OCI-LY3 (cell line): Measurements from ENCODE around the gene PBX2.

Experiments used
- H2AFZ ChIP-seq: fragments of 200-600, 300-600 bp; shearing (Covaris generic); 2 replicates; pipeline ENCODE4 v1.6.0; 2014; ENCODE audit warnings: antibody characterized with exemption, low read depth, low read length
- H3K27ac ChIP-seq: fragments of 200-600, 300-600 bp; sonication (generic); 2 replicates; pipeline ENCODE4 v1.5.1; 2014; ENCODE audit warnings: mild to moderate bottlenecking, low read length, moderate library complexity, mixed read lengths
- H3K27me3 ChIP-seq: fragments of 200-600, 300-600 bp; sonication (generic); 2 replicates; pipeline ENCODE4 v1.6.1; 2014; ENCODE audit warnings: low read depth, low read length, mixed read lengths
- H3K36me3 ChIP-seq: fragments of 200-600, 300-600 bp; sonication (generic); replicated peaks from 2 replicates; pipeline ENCODE3; 2014; ENCODE audit warnings: low read depth, low read length, mixed read lengths
- H3K4me1 ChIP-seq: fragments of 300-600, 200-600 bp; sonication (generic); 2 replicates; pipeline ENCODE4 v1.6.1; 2014; ENCODE audit warnings: low read length, mixed read lengths
- H3K4me2 ChIP-seq: fragments of 200-600, 300-600 bp; sonication (generic); 2 replicates; pipeline ENCODE4 v1.6.1; 2014; ENCODE audit warnings: low read length, mixed read lengths
- H3K4me3 ChIP-seq: fragments of 300-600, 200-600 bp; sonication (generic); 2 replicates; pipeline ENCODE4 v1.5.1; 2014; ENCODE audit warnings: antibody characterized with exemption, mild to moderate bottlenecking, low read length, moderate library complexity
- H3K79me2 ChIP-seq: fragments of 300-600, 200-600 bp; shearing (Covaris generic); 2 replicates; pipeline ENCODE4 v1.6.1; 2014; ENCODE audit warnings: mild to moderate bottlenecking, low read length, mixed read lengths
- H3K9ac ChIP-seq: fragments of 300-600, 200-600 bp; shearing (Covaris generic); 2 replicates; pipeline ENCODE4 v1.6.0; 2014; ENCODE audit warnings: mild to moderate bottlenecking, low read length, moderate library complexity
- H3K9me3 ChIP-seq: fragments of 200-600, 300-600 bp; shearing (Covaris generic); 2 replicates; pipeline ENCODE4 v1.6.1; 2014; ENCODE audit warnings: low read length, mixed read lengths; ENCODE audit not compliant: insufficient read depth
- H4K20me1 ChIP-seq: fragments of 200-600, 300-600 bp; sonication (generic); 2 replicates; pipeline ENCODE4 v1.6.1; 2016; ENCODE audit warnings: low read length, mixed read lengths; ENCODE audit not compliant: insufficient read depth
- CTCF ChIP-seq: fragments of 200-600, 300-600 bp; sonication (generic); IDR thresholded peaks from 2 replicates; pipeline ENCODE4 v1.5.1; 2014; ENCODE audit warnings: antibody characterized with exemption, low read length, low read depth
- EZH2phosphoT487 ChIP-seq: fragments of 200-600 bp; shearing (Covaris generic); IDR thresholded peaks from 2 replicates; pipeline ENCODE4 v1.6.1; 2018; ENCODE audit warnings: antibody characterized with exemption, mixed run types, low read depth

The PBX2 gene

GRCh38 chr6:32220021-32220420, 30.0 kb upstream of the PBX2 start:
- H3K4me3 ChIP-seq: no peak overlapping the region
- H3K9ac ChIP-seq: no peak overlapping the region
- no peak overlapping the region for H3K27ac ChIP-seq
- TF ChIP-seq CTCF (no peak), EZH2phosphoT487 (no peak)
- H2AFZ ChIP-seq: no peak overlapping the region
- peaks cover 2% of the 10 kb centered on the region for H3K36me3 ChIP-seq
- no peaks in the 10 kb centered on the region for H3K27me3 ChIP-seq
- no peak overlapping the region for H3K4me2 ChIP-seq
- H3K9me3 ChIP-seq: no peaks in the 10 kb centered on the region
- peaks cover 39% of the 10 kb centered on the region for H3K4me1 ChIP-seq
- no peaks in the 10 kb centered on the region for H4K20me1 ChIP-seq
- no peaks in the 10 kb centered on the region for H3K79me2 ChIP-seq

- Histone ChIP-seq H3K36me3 (peaks cover 2% of the 10 kb centered on the region), H3K9me3 (no peaks in the 10 kb centered on the region), H2AFZ (no peak overlapping the region), H4K20me1 (no peaks in the 10 kb centered on the region), H3K4me1 (peaks cover 22% of the 10 kb centered on the region), H3K4me3 (no peak overlapping the region), H3K27me3 (no peaks in the 10 kb centered on the region), H3K27ac (no peak overlapping the region), H3K9ac (no peak overlapping the region), H3K4me2 (no peak overlapping the region), H3K79me2 (no peaks in the 10 kb centered on the region)
- TF ChIP-seq CTCF: no peak
- no peak for TF ChIP-seq EZH2phosphoT487
Observed at GRCh38 chr6:32218167-32218566, 28.2 kb upstream of the PBX2 start.

GRCh38 chr6:32216998-32217397, 27.0 kb upstream of the PBX2 start:
- no peak for TF ChIP-seq EZH2phosphoT487
- no peak for TF ChIP-seq CTCF
- H3K27me3 ChIP-seq: no peaks in the 10 kb centered on the region
- no peak overlapping the region for H3K9ac ChIP-seq
- no peak overlapping the region for H3K4me2 ChIP-seq
- H3K4me1 ChIP-seq: peaks cover 10% of the 10 kb centered on the region
- peaks cover 2% of the 10 kb centered on the region for H3K36me3 ChIP-seq
- H4K20me1 ChIP-seq: no peaks in the 10 kb centered on the region
- H2AFZ ChIP-seq: no peak overlapping the region
- H3K79me2 ChIP-seq: no peaks in the 10 kb centered on the region
- H3K4me3 ChIP-seq: no peak overlapping the region
- no peak overlapping the region for H3K27ac ChIP-seq
- H3K9me3 ChIP-seq: no peaks in the 10 kb centered on the region

GRCh38 chr6:32216285-32216684, 26.3 kb upstream of the PBX2 start:
- Histone ChIP-seq H3K27me3 (no peaks in the 10 kb centered on the region), H3K36me3 (peaks cover 1% of the 10 kb centered on the region), H3K4me3 (no peak overlapping the region), H3K9me3 (no peaks in the 10 kb centered on the region), H3K9ac (no peak overlapping the region), H3K4me2 (no peak overlapping the region), H2AFZ (no peak overlapping the region), H3K79me2 (no peaks in the 10 kb centered on the region), H4K20me1 (no peaks in the 10 kb centered on the region), H3K4me1 (peaks cover 3% of the 10 kb centered on the region), H3K27ac (no peak overlapping the region)
- TF ChIP-seq CTCF (no peak), EZH2phosphoT487 (no peak)
